Activated CD4-positive, alpha-beta T cell treated with anti-CD3 and anti-CD28 coated beads, Interleukin-2, amount 50 U/mL, for 1 hour (primary cell): ENCODE results near the gene GAL.

Experiments used
- DNase-seq: peaks from one replicate; pipeline ENCODE4 v3.0.0-alpha.2; 2020

GAL gene

DNA sequence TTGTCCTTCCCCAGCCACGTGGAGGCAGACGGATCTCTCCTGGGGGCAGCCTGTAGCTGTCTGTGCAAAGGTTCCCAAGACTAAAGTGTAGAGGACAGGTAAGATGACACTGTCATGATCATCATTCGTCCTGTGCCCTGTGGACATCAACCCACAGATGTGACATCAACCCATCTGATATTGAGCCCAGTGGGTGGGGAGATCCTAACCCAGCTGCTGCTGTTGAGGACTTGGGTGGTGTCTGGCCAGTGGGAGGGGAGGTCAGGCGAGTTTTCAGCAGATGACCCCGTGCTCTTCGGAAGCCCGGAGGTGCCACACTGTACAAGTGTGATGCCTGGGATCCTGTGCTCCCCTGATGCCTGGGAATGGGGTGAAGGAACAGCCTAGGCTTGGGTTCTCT, 1.2 kb upstream of the GAL start:
- no peak for DNase-seq

GRCh38 chr11:68683536-68684384, 584 bp upstream of the GAL start:
- DNase-seq: no peak

DNA sequence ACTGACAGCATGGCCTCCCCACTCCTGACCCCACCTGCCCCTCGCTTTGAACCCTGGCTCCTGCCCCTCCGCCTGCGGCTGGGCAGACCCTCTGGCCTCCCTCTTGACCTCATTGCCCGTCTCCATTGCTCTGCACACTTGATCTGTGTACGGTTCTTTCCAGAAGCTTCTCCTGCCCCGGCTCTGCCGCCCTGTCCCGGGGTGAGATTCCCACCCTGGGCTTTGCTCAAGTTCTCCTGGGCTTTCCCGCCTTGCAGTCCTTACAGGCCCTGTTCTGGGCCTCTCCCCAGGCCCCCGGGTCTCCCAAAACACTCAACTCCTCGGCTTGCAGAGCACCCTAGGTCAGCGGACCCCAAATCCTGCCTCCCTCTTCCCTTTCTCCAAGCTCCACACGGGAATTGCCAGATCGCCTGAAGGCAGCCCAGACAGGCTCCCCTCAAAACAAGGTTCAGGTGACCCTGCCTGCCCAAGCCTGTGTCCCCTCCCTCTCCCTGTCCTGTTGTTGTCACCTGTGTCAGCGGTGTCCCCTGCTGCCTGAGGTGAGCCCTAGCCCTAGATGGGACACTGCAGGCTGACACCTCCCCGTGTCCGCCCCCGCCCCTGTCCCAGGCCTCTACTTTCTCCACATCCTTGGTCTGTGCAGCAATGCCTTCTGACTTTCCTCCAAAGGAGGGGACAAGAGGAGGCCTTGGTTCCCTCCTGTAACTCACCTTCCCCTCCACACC, 1.5 kb downstream of the GAL start:
- no peak for DNase-seq

- no peak for DNase-seq
Observed at GRCh38 chr11:68686486-68686885, 2.1 kb downstream of the GAL start.

DNA sequence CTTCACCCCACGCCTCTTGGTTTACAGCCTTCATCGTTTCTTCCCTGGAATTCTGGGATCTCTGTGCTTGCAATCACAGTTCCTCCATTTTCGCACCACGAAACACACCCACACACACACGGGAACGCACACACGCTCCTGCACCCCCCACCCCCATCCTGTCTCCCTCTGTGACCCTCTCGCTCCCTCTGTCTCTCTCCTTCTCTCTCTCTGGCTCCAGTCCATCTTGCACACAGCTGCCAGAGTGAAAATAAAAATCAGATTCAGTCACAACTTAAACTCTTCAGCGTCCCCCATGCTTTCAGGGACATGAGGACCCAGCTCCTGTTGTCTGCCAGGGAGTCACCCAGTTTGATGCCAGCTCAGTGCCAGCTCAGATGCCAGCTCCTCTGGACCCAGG, 3.0 kb downstream of the GAL start:
- no peak for DNase-seq

DNA sequence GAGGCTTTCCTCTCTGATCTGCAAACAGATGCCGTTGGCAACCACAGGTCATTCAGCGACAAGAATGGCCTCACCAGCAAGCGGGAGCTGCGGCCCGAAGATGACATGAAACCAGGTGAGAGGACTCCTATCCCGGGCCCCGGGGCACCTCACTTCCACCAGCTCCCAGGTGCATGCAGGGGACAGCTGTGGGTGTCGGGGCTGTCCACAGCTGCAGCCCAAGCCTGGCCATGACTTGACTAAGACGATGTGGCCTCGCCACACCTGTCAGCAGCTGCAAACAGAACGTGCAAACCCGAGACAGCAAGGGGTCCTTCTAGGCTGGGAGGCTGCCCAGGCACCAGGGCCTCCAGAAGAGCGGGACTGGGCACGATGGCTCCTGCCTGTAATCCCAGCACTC, 3.6 kb downstream of the GAL start:
- DNase-seq: no peak

DNA sequence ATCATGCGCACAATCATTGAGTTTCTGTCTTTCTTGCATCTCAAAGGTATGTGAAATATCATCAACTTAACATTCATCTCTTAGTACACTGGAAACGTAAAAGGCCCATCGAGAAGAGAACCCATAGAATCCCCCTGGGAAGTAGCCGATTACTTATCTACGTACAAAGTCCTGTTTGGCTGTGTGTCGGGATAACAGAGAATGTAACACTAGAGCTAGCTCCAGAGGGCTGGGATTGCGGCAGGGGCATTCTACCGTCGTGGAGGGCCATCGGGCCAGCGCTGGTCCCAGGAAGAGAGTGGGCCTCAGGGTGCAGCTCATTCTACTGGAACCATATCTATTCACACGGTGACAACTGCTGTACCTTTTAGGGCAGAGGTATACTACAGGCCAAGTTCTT, 4.5 kb downstream of the GAL start:
- DNase-seq: no peak

GRCh38 chr11:68689737-68690625, 5.6 kb downstream of the GAL start:
- DNase-seq: no peak

DNA sequence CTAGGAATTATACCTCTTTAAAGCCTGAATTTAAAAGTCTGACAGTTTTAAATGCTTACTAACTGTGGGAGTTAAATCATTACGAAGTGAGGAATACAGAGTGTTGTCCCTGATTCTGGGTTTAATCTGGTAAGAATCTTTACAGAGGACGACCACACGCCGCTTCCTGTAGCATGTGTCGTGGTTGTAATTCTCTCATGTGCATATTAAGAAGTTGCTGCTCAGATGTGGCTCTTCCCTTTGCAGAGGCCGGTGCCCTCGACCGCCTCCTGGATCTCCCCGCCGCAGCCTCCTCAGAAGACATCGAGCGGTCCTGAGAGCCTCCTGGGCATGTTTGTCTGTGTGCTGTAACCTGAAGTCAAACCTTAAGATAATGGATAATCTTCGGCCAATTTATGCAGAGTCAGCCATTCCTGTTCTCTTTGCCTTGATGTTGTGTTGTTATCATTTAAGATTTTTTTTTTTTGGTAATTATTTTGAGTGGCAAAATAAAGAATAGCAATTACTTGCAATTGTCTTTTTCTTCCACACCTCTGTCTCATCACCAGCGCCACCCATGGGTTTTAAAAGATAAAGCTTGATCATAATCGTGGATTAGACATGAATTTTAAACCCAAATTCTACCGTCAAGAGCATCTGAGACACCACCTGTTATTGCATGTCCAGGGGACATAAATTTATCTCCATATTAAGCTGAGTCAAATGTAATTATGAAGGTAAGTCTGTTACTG, 6.5 kb downstream of the GAL start:
- no peak for DNase-seq

DNA sequence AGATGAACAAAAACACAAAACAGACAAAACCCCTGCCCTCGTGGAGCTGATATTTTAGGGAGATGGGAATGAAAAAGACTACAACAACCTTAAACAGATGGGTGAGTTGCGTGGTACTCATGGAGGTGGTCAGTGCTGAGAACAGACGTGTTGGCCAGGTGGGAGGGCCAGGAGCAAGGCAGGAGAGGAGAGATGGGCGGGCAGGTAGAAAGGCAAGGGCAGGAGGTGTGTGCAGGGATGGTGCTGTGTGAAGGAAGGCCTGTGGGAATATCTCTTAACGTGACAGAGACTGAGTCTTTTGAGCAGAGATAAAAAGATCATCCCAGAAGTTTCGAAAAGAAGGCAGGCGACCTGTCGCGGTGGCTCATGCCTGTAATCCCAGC, 7.0 kb downstream of the GAL start:
- DNase-seq: no peak

DNA sequence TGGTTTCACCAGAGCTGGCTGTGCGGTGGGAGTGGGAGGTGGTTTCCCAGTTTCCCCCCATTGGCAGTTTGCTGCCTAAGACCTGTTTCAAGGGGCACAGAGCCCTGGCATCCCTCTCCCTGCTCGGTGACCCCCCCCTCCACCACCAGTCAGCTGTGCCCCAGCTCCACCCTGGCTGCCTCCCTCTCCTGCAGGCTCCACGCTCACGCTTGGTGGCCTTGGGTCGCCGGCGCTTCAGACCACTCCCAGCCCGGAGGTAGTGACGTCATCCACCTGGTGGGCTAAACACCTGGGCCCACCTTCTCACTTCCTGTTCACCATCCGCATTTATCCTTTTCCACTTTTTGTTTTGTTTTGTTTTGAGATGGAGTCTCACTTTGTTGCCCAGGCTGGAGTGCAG, 7.8 kb downstream of the GAL start:
- DNase-seq: no peak

DNA sequence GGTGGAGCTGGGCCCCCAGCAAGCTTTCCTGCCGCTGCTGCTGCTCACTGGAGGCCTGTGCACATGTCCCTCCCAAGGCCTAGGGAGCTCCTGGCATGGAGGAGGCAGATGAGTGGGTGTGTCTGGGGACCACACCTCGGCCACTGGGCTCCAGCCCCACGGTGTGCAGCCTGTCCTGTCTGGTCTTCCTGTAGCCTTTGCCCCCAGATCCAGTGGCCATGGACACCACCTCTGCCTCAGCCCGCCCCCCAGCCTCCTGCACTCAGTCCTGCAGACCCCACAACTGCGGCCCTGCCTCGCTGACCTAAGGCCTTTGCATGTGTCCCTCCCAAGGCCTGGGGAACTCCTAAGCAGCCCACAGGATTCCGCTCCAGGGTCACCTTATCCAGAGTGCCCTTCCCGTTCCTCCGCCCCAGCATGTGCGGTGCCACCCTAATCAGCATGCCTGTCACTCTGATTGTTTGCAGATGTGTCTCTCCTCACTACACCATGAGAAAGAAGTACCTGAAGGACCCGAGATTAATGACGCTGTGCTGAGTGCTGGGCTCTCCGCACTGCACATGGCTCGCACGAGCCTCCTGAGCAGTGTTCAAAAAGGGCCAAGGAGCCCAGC, 8.6 kb downstream of the GAL start:
- DNase-seq: no peak

DNA sequence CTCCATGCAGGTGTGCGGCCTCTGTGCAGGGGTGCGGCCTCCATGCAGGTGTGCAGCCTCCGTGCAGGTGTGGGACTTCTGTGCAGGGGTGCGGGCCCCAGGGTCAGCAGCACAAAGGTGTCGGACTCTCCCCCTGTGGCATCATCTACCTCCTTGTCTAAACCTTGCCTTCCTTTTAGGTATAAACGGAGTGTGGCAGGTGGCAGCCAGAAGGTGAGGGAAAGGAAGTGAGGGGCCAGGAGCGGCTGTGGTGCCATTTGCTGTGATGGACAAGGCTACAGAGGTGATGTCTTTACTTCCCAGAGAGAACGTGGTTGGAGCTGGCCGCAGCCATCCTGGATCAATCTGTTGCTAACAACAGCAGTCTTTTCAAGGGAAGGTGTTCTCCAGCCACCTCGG, 9.1 kb downstream of the GAL start:
- no peak for DNase-seq

GRCh38 chr11:68694431-68695297, 10.3 kb downstream of the GAL start:
- DNase-seq: no peak

DNA sequence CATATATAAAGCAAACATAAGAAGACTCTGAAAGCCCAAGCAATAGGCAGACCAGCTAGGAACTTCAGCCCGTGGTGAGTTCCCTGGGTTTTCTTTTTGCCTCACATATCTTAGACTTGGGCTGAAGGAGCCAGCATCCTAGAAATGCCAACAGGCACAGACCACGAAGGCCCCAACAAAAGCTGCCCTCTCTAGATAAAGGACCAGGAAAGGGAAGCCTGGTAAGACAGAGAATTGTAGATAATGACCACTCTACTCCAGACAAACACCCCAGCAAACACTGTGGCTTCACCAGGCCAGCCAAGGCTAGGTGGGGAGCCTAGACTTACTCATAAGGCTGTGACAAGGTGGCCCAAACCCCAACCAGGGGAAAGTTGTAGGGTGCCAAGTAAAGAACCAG, 11.2 kb downstream of the GAL start:
- no peak for DNase-seq

DNA sequence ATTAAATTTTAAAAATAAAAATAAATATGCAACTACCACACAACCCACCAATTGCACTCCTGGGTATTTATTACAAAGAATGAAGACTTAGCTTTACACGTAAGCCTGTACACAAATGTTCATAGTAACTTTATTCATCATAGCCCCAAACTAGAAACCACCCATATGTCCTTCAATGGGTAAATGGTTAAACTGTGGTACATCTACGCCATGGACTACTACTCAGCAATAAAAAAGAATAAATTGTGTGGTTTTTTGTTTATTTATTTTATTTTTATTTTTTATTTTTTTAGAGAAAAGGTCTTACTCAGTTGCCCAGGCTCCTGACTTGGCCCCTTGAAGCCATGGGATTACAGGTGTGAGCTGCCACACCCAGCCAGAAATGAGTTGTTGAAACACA, 14.6 kb downstream of the GAL start:
- DNase-seq: no peak

GRCh38 chr11:68704887-68705286, 20.5 kb downstream of the GAL start:
- DNase-seq: no peak

DNA sequence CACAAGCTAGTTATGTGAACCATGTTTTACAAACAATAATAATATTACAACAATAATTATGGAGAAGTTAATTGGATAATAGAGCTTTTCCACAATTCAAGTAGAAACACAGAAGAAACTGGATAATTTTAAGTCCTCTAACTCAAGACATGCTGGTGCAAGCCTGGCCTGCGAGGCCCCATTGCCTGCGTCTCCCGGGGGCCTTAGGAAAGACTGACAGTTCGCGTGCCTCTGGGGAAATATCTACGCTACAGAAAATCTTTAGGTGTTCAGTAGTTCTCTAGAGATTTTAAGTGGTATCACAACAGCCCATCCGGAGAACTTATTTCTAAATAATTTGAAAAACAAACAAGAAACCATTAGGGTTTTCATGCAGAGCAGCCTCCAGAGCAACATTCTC, 23.2 kb downstream of the GAL start:
- no peak for DNase-seq

GRCh38 chr11:68709062-68709461, 24.7 kb downstream of the GAL start:
- no peak for DNase-seq

GRCh38 chr11:68710409-68710808, 26.1 kb downstream of the GAL start:
- DNase-seq: no peak

- no peak for DNase-seq
Observed at GRCh38 chr11:68711114-68711513, 26.8 kb downstream of the GAL start.
